HepG2 (cell line): ENCODE data around the gene VPS37D. TPM values are rescaled to one million over a fixed set of nuclear protein-coding genes. Genes with fewer than 3 reads are reported as not detected.

Source experiments
- ATF5 ChIP-seq: sonication (generic); formaldehyde crosslinking; IDR thresholded peaks from 2 replicates; pipeline ENCODE4 v1.4.0; 2020; ENCODE audit warnings: mild to moderate bottlenecking, low read depth, missing genetic modification reagents
- BATF2 ChIP-seq: sonication (generic); formaldehyde crosslinking; IDR thresholded peaks from 2 replicates; pipeline ENCODE4 v1.8.0; 2022; ENCODE audit warnings: mild to moderate bottlenecking, missing genetic modification reagents, moderate library complexity
- FOXM1 ChIP-seq: sonication (generic); formaldehyde crosslinking; IDR thresholded peaks from 2 replicates; pipeline ENCODE4 v1.5.0; 2020; ENCODE audit warnings: missing genetic modification reagents
- GLMP ChIP-seq: sonication (generic); formaldehyde crosslinking; IDR thresholded peaks from 2 replicates; pipeline ENCODE4 v1.9.0; 2021; ENCODE audit warnings: missing genetic modification reagents, mild to moderate bottlenecking, borderline replicate concordance
- HOXA3 ChIP-seq: sonication (generic); formaldehyde crosslinking; IDR thresholded peaks from 2 replicates; pipeline ENCODE4 v1.5.0; 2020; ENCODE audit warnings: missing genetic modification reagents
- MAFF ChIP-seq: IDR thresholded peaks from 2 replicates; pipeline ENCODE4 v1.6.1; 2011; ENCODE audit warnings: low read depth, low read length, improper control_type of control experiment
- MTF1 ChIP-seq: sonication (generic); formaldehyde crosslinking; IDR thresholded peaks from 2 replicates; pipeline ENCODE4 v1.5.0; 2020; ENCODE audit warnings: missing genetic modification reagents
- NCOR1 ChIP-seq: fragments of 200-600 bp; sonication (generic); IDR thresholded peaks from 2 replicates; pipeline ENCODE4 v1.7.0; 2017; ENCODE audit warnings: antibody characterized with exemption, low read length, borderline replicate concordance
- PHF8 ChIP-seq: sonication (generic); formaldehyde crosslinking; IDR thresholded peaks from 2 replicates; pipeline ENCODE4 v1.5.0; 2020; ENCODE audit warnings: missing genetic modification reagents
- RBM22 ChIP-seq: fragments of 200-400 bp; formaldehyde crosslinking; optimal IDR thresholded peaks from 2 replicates; pipeline ENCODE3; 2017; ENCODE audit warnings: mild to moderate bottlenecking, low read length, moderate library complexity
- RFX5 ChIP-seq: IDR thresholded peaks from 2 replicates; pipeline ENCODE4 v1.6.1; 2011; ENCODE audit warnings: low read depth, low read length, improper control_type of control experiment
- SMC3 ChIP-seq: IDR thresholded peaks from 2 replicates; pipeline ENCODE4 v1.6.1; 2011; ENCODE audit warnings: low read length, improper control_type of control experiment
- SRSF1 ChIP-seq: fragments of 200-400 bp; formaldehyde crosslinking; optimal IDR thresholded peaks from 2 replicates; pipeline ENCODE3; 2017; ENCODE audit warnings: mild to moderate bottlenecking, low read depth, low read length, moderate library complexity
- ZNF318 ChIP-seq: sonication (generic); formaldehyde crosslinking; IDR thresholded peaks from 2 replicates; pipeline ENCODE4 v1.4.0; 2020; ENCODE audit warnings: mild to moderate bottlenecking, missing genetic modification reagents
- ZNF530 ChIP-seq: sonication (generic); formaldehyde crosslinking; IDR thresholded peaks from 2 replicates; pipeline ENCODE4 v1.5.0; 2020; ENCODE audit warnings: low read depth, mild to moderate bottlenecking, missing genetic modification reagents
- ZNF576 ChIP-seq: sonication (generic); formaldehyde crosslinking; IDR thresholded peaks from 2 replicates; pipeline ENCODE4 v1.4.0; 2020; ENCODE audit warnings: mild to moderate bottlenecking, missing genetic modification reagents
- ZNF691 ChIP-seq: sonication (generic); formaldehyde crosslinking; IDR thresholded peaks from 2 replicates; pipeline ENCODE4 v1.4.0; 2020; ENCODE audit warnings: missing genetic modification reagents, low read depth, mild to moderate bottlenecking, borderline replicate concordance
- ZNF841 ChIP-seq: sonication (generic); formaldehyde crosslinking; IDR thresholded peaks from 2 replicates; pipeline ENCODE4 v1.8.1; 2023; ENCODE audit warnings: missing genetic modification reagents, borderline replicate concordance
- polyA plus RNA-seq, 8 experiments: library from polyadenylated mRNA; depleted of rRNA in 3 of 8; stranded (reverse) in 7 of 8; unstranded in 1 of 8; fragments of >200 nt; fragmentation: Illumina TruSeq in 4 of 8; extraction: Trizol in 4 of 8; gene quantifications; 2 replicates each; pipeline versions ENCODE4 v1.2.1 to v1.2.3, GENCODE V29; 2011 to 2016; ENCODE audit warnings: low read depth in 4 of 8, missing spikeins in 1 of 8, mixed read lengths in 1 of 8; ENCODE audit not compliant: insufficient read depth in 1 of 8
- total RNA-seq, 5 experiments: library from RNA; depleted of rRNA; stranded (reverse); fragments of >200 nt; fragmentation: Illumina TruSeq; extraction: Trizol; gene quantifications; 2 replicates each; pipeline ENCODE4 v1.2.3, GENCODE V29; 2016; ENCODE audit warnings: low read depth in 1 of 5

The VPS37D gene
- total and polyA plus RNA-seq, 2 of the 13 experiments (the other 11 are each of a cell fraction or from before 2014, with no cell fraction given): 3.8 to 6.3 TPM

GRCh38 chr7:73683056-73683787 is 15.6 kb downstream of the VPS37D start, which contains the start of the genes BUD23 and DNAJC30 (continued):
- TF ChIP-seq RFX5 (no peak; the same call in 1 of the 2 replicates), ZNF841 (peak; percentile 50; the same call in 1 of the 2 replicates), ZNF691 (CRISPR knock-in tag) (no peak), HOXA3 (CRISPR knock-in tag) (peak; percentile 91), ZNF530 (no peak), BATF2 (CRISPR knock-in tag) (peak; percentile 69; the same call in 1 of the 2 replicates), SRSF1 (no peak), RBM22 (no peak), PHF8 (CRISPR knock-in tag) (peak; percentile 99), SMC3 (no peak), ATF5 (CRISPR knock-in tag) (no peak), FOXM1 (no peak), MTF1 (no peak), ZNF318 (no peak), NCOR1 (no peak), GLMP (CRISPR knock-in tag) (no peak), ZNF576 (CRISPR knock-in tag) (no peak), MAFF (no peak)
